Stimulated activated CD4-positive, alpha-beta T cell treated with anti-CD3 and anti-CD28 coated beads, Interleukin-1b, Interleukin-23, amount 100 ng/mL, for 24 hours (primary cell): Measurements from ENCODE around the gene BRWD1.
"Not testable (repeated sequence)": the region's sequence is repeated elsewhere in the genome, so short reads cannot be mapped to it uniquely, and the experiment has no call there.

Experiments used
- DNase-seq, 4 experiments: peaks; one replicate each; pipeline ENCODE4 v3.0.0-alpha.2; 2020; ENCODE audit warnings: low read depth in 4 of 4, low spot score in 1 of 4

BRWD1 gene

GRCh38 chr21:39288987-39289386, 24.4 kb downstream of the BRWD1 start:
- no peak for DNase-seq

- DNase-seq = no peak
Measured at GRCh38 chr21:39282911-39283310, 30.5 kb downstream of the BRWD1 start.

- no peak for DNase-seq
Measured at GRCh38 chr21:39281853-39282252, 31.6 kb downstream of the BRWD1 start.

GRCh38 chr21:39281207-39281606, 32.2 kb downstream of the BRWD1 start:
- no peak for DNase-seq

GRCh38 chr21:39269620-39270019, 43.8 kb downstream of the BRWD1 start:
- no peak for DNase-seq

- DNase-seq = no peak
Measured at GRCh38 chr21:39265603-39266002, 47.8 kb downstream of the BRWD1 start.

- no peak for DNase-seq
Measured at GRCh38 chr21:39263372-39263771, 50.1 kb downstream of the BRWD1 start.

GRCh38 chr21:39258207-39258606, 55.2 kb downstream of the BRWD1 start:
- no peak for DNase-seq

- no peak for DNase-seq
Measured at GRCh38 chr21:39251326-39251725, 62.1 kb downstream of the BRWD1 start.

- no peak for DNase-seq
Measured at GRCh38 chr21:39238275-39238674, 75.2 kb downstream of the BRWD1 start.

GRCh38 chr21:39232861-39233291, 80.6 kb downstream of the BRWD1 start:
- no peak for DNase-seq

- DNase-seq = no peak
Measured at GRCh38 chr21:39224930-39225329, 88.5 kb downstream of the BRWD1 start.

GRCh38 chr21:39221997-39222486, 91.4 kb downstream of the BRWD1 start:
- DNase-seq = no peak

- no peak for DNase-seq
Measured at GRCh38 chr21:39221282-39221996, 92.0 kb downstream of the BRWD1 start.

GRCh38 chr21:39220875-39221274, 92.6 kb downstream of the BRWD1 start:
- DNase-seq = not testable (repeated sequence)

- DNase-seq = no peak
Measured at GRCh38 chr21:39220150-39220549, 93.3 kb downstream of the BRWD1 start.

GRCh38 chr21:39218082-39218409, 95.4 kb downstream of the BRWD1 start:
- DNase-seq = no peak

GRCh38 chr21:39217356-39218081, 95.9 kb downstream of the BRWD1 start:
- no peak for DNase-seq

GRCh38 chr21:39216290-39216689, 97.1 kb downstream of the BRWD1 start:
- DNase-seq = no peak

- no peak for DNase-seq
Measured at GRCh38 chr21:39215078-39215477, 98.4 kb downstream of the BRWD1 start.

- no peak for DNase-seq
Measured at GRCh38 chr21:39209334-39209688, 104.1 kb downstream of the BRWD1 start.

- DNase-seq = no peak
Measured at GRCh38 chr21:39208624-39209333, 104.7 kb downstream of the BRWD1 start.
